ENCODE data around the gene ZNF414. TPM values are rescaled to one million over a fixed set of nuclear protein-coding genes. Genes with fewer than 3 reads are reported as not detected.

The ZNF414 gene
- total RNA-seq, 1 donor from 2014 or later, result 189 TPM

GRCh38 chr19:8532225-8532624, 18.3 kb upstream of the ZNF414 start:
- H3K4me3 ChIP-seq, result no peak overlapping the region

GRCh38 chr19:8531470-8531869, 17.5 kb upstream of the ZNF414 start:
- H3K36me3 ChIP-seq, result no peaks in the 10 kb centered on the region
- no peak for DNase-seq (ENCODE audit: low spot score in 2 of 2)
- no peaks in the 10 kb centered on the region for H3K4me1 ChIP-seq
- H3K9me3 ChIP-seq, result no peaks in the 10 kb centered on the region
- no peak overlapping the region for H3K4me3 ChIP-seq
- intact Hi-C loops (cut with DNase I), result no loop called here
- TF ChIP-seq CTCF (IDR thresholded peaks at IDR 0.05), result no peak
- H3K27me3 ChIP-seq, result no peaks in the 10 kb centered on the region
- H3K27ac ChIP-seq, result no peak overlapping the region

More at GRCh38 chr19:8532225-8532624, 18.3 kb upstream of the ZNF414 start:
- no peak overlapping the region for H3K27ac ChIP-seq
- intact Hi-C loops (cut with DNase I), result no loop called here
- no peak for DNase-seq (ENCODE audit: low spot score in 2 of 2)
- H3K27me3 ChIP-seq, result no peaks in the 10 kb centered on the region
- no peaks in the 10 kb centered on the region for H3K36me3 ChIP-seq
- H3K4me1 ChIP-seq, result no peaks in the 10 kb centered on the region
- no peak for TF ChIP-seq CTCF (IDR thresholded peaks at IDR 0.05)
- no peaks in the 10 kb centered on the region for H3K9me3 ChIP-seq

GRCh38 chr19:8530061-8530679, 16.2 kb upstream of the ZNF414 start:
- TF ChIP-seq CTCF (IDR thresholded peaks at IDR 0.05), result no peak
- intact Hi-C loops (cut with DNase I), result no loop called here
- no peak for DNase-seq (ENCODE audit: low spot score in 2 of 2)

GRCh38 chr19:8529369-8530006, 15.5 kb upstream of the ZNF414 start:
- Histone ChIP-seq H3K27me3 (no peaks in the 10 kb centered on the region), H3K4me3 (no peak overlapping the region), H3K27ac (no peak overlapping the region), H3K9me3 (no peaks in the 10 kb centered on the region), H3K36me3 (no peaks in the 10 kb centered on the region), H3K4me1 (no peaks in the 10 kb centered on the region)
- intact Hi-C loops (cut with DNase I), result no loop called here
- no peak for DNase-seq (ENCODE audit: low spot score in 2 of 2)
- TF ChIP-seq CTCF (IDR thresholded peaks at IDR 0.05), result no peak

More at GRCh38 chr19:8530061-8530679, 16.2 kb upstream of the ZNF414 start:
- Histone ChIP-seq H3K4me1 (no peaks in the 10 kb centered on the region), H3K4me3 (no peak overlapping the region), H3K27ac (no peak overlapping the region), H3K9me3 (no peaks in the 10 kb centered on the region), H3K27me3 (no peaks in the 10 kb centered on the region), H3K36me3 (no peaks in the 10 kb centered on the region)

GRCh38 chr19:8528500-8528899, 14.5 kb upstream of the ZNF414 start:
- intact Hi-C loops (cut with DNase I), result no loop called here

More at GRCh38 chr19:8528500-8528899, 14.5 kb upstream of the ZNF414 start:
- no peak overlapping the region for H3K4me3 ChIP-seq
- no peaks in the 10 kb centered on the region for H3K9me3 ChIP-seq
- no peak for DNase-seq (ENCODE audit: low spot score in 2 of 2)
- no peaks in the 10 kb centered on the region for H3K27me3 ChIP-seq
- H3K27ac ChIP-seq, result no peak overlapping the region
- H3K36me3 ChIP-seq, result no peaks in the 10 kb centered on the region
- TF ChIP-seq CTCF (IDR thresholded peaks at IDR 0.05), result no peak
- H3K4me1 ChIP-seq, result no peaks in the 10 kb centered on the region
